Measurements from ENCODE around the gene BICC1. TPM values are rescaled to one million over a fixed set of nuclear protein-coding genes. Genes with fewer than 3 reads are reported as not detected.

BICC1 gene
- total and polyA plus RNA-seq, 2 of the 8 experiments (the other 6 are each of a cell fraction or from before 2014, with no cell fraction given), result 0.20 to 0.73 TPM

- no peak overlapping the region for H2AK5ac ChIP-seq (ENCODE audit: low read depth, low read length)
- no peak overlapping the region for H3K9ac ChIP-seq (replicated peaks in 1 of 4; ENCODE audit: extremely low read depth in 1 of 4, low read depth in 3 of 4, low read length in 3 of 4)
- no peaks in the 10 kb centered on the region for H3K79me2 ChIP-seq (ENCODE audit: control insufficient read depth in 1 of 2, insufficient read depth in 2 of 2, low read length in 2 of 2)
- no peaks in the 10 kb centered on the region for H4K20me1 ChIP-seq (replicated peaks in 1 of 2; ENCODE audit: control insufficient read depth in 1 of 2, insufficient read depth in 2 of 2, low read length in 2 of 2)
- H3K23ac ChIP-seq (ENCODE audit: insufficient read length), result no peak overlapping the region
- peaks cover 0 to 8% (median 4%) of the 10 kb centered on the region in 4 experiments; a peak in 4 of 7 replicates for H3K4me1 ChIP-seq (replicated peaks in 1 of 4; ENCODE audit: control insufficient read depth in 3 of 4, insufficient read depth in 4 of 4, low read length in 3 of 4)
- ChIA-PET POLR2A (ENCODE audit: partially characterized antibody) (no interaction called here), CTCF (ENCODE audit: partially characterized antibody) (no interaction called here)
- no peaks in the 10 kb centered on the region for H3K36me3 ChIP-seq (ENCODE audit: control insufficient read depth in 2 of 4, insufficient read depth in 4 of 4, low read length in 3 of 4)
- no peak overlapping the region for H2BK20ac ChIP-seq (ENCODE audit: low read length)
- H3K56ac ChIP-seq (replicated peaks; ENCODE audit: insufficient read length, low read depth, low read length), result no peak overlapping the region
- H2BK12ac ChIP-seq (ENCODE audit: low read depth, low read length), result no peak overlapping the region
- no peak overlapping the region for H3K18ac ChIP-seq (ENCODE audit: extremely low read depth, low read length)
- H3K14ac ChIP-seq (ENCODE audit: insufficient read length), result no peak overlapping the region
- H4K8ac ChIP-seq (ENCODE audit: extremely low read depth, insufficient read depth, low read length), result no peak overlapping the region
- no peaks in the 10 kb centered on the region for H3K9me3 ChIP-seq (ENCODE audit: insufficient read depth in 2 of 2, low read depth in 1 of 2, low read length in 1 of 2)
- no peak overlapping the region for H4K91ac ChIP-seq (replicated peaks; ENCODE audit: insufficient read length, low read length)
- H2BK15ac ChIP-seq (ENCODE audit: low read length), result no peak overlapping the region
- no peak overlapping the region for H2BK120ac ChIP-seq (replicated peaks; ENCODE audit: low read depth, low read length)
- H3K23me2 ChIP-seq (ENCODE audit: low read depth, low read length), result peaks cover 12% of the 10 kb centered on the region
- H4K5ac ChIP-seq (ENCODE audit: insufficient read length, low read depth, low read length), result no peak overlapping the region
- FAIRE-seq, result no peak
- peaks cover 7 to 31% (median 27%) of the 10 kb centered on the region in 4 experiments for H3K27me3 ChIP-seq (replicated peaks in 1 of 4; ENCODE audit: control insufficient read depth in 3 of 4, extremely low read depth in 1 of 4, insufficient read depth in 3 of 4, low read length in 3 of 4)
- H2BK5ac ChIP-seq (ENCODE audit: low read depth, low read length), result no peak overlapping the region
- no peak overlapping the region for H3K27ac ChIP-seq (ENCODE audit: low read depth, low read length)
- no peak overlapping the region for H3K4me3 ChIP-seq (ENCODE audit: extremely low read depth in 1 of 4, insufficient read depth in 2 of 4, low read depth in 3 of 4, low read length in 4 of 4)
- DNase-seq (ENCODE audit: low read depth in 1 of 2, low spot score in 2 of 2), result no peak
- H3K79me1 ChIP-seq (ENCODE audit: low read depth, low read length), result no peaks in the 10 kb centered on the region; the same call in 1 of the 2 replicates
- TF ChIP-seq YY1 (IDR thresholded peaks at IDR 0.05; ENCODE audit: low read depth, low read length) (no peak), RNF2 (IDR thresholded peaks at IDR 0.05; ENCODE audit: borderline replicate concordance, low read depth, low read length, missing control alignments, poor library complexity, severe bottlenecking) (no peak), USF2 (IDR thresholded peaks at IDR 0.05; ENCODE audit: low read length) (no peak), RXRA (IDR thresholded peaks at IDR 0.05; ENCODE audit: insufficient read depth, low read depth, low read length) (no peak), NRF1 (IDR thresholded peaks at IDR 0.05; ENCODE audit: low read depth, low read length) (no peak), POLR2A (IDR thresholded peaks at IDR 0.05; ENCODE audit: control extremely low read depth in 1 of 2, low read depth in 2 of 2, low read length in 2 of 2) (no peak)
- H3K4ac ChIP-seq (replicated peaks; ENCODE audit: insufficient read length, low read depth, low read length), result no peak overlapping the region
- H2AFZ ChIP-seq (ENCODE audit: low read length), result no peak overlapping the region
- H3K4me2 ChIP-seq (ENCODE audit: insufficient read depth in 1 of 2, low read depth in 2 of 2, low read length in 2 of 2), result no peak overlapping the region
Observed at GRCh38 chr10:58516671-58517070, 4.0 kb downstream of the BICC1 start.
